GM21737 (cell line): ENCODE measurements around the gene CARMIL1.

Experiments
- ATAC-seq: cut with Tn5 transposase; IDR thresholded peaks from one replicate; pipeline ENCODE4 v1.9.1; 2021; ENCODE audit warnings: mild to moderate bottlenecking, moderate library complexity; ENCODE audit not compliant: unreplicated experiment

CARMIL1 gene

DNA sequence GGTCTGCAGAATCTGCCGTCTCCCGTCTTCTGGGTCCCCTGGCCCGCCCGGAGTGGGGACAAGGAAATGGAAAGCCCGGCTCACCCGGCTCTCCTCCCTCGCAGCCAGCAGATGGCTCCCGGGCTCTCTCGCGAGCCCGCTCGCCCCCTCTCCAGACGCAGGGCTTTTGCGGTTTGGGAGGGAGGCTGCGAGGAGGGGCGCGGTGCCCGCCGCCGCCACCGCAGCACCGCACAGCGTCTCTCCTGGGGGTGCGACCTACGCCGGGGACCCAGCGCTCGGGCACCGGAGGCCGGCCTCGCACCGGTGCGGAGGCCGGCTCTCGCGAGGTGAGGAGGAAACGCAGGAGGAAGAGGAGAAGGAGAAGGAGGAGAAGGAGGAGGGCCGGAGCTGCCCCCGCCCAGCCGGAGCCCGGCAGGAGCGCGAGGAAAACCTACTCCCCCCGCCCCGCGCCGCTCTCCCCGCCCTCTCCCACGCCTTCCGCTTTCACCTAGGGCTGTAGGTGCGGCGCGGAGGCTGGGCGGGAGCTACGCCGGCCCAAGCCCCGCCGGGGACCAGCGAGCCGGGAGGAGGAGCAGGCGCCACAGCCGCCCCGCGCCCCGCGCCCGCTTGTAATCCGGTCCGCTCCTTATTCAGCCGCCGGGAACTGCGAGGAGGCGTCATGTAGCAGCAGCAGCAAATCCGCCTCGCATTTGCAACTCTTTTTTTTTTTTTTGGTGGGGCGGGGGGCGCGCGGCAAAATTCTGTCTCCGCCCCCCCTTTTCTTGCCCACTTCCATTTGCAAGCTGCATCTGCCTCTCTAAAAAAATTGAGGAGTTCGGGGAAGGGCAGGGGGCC lies at the start of gene CARMIL1:
Gene CARMIL1, plus strand, starts transcription at position 461 of the 834 bp plus-strand sequence. CDS start 422 bp downstream, outside the sequence.
- peak; percentile 67 for ATAC-seq

DNA sequence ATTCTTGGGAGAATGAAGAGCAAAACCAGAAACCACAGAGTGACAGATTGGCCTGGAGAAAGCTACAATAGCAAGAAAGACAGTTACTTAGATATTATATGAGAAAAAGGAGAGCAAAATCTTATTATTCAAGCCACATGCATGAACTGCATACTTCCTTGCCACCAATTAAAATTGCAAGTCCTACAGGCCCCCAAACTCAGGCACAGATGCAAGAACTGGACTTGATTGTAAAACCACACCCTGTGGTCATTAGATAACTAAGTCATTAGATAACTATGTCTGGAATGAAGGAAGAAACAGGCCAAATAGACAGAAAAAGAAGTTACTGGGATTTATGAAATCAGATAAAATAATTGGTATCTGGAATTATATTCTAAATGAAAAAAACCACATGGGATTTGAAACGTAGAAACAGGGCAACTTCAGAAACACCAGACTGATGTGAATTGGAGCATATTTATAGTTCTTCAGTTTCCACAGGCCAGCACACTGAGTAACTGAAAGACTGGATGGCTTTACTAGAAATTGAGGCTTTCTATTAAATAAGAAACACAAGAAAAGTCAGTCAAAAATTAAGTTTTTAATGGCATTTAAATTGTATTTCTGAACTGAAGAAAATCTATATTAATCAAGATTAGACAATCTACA lies 49.4 kb upstream of the CARMIL1 start:
- ATAC-seq = no peak

DNA sequence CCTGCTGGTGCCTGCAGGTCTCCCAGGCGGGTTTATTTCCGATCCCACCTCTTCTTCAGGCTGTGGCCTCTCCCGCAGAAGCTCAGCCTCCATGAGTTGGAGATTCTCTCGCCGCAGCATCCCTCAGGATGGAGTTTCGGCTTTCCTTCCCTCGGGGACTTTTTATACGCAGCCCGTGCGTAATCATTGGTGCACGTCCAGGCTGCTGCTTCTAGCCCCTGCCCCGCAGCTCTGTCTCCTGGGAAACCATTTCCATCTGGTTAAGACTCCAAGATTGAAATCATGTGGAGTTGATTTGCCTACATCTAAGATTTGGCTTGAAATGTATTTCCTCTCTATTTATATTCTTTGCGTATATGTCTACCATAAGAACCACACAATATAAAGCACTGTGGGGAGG lies 46.7 kb upstream of the CARMIL1 start:
- no peak for ATAC-seq

DNA sequence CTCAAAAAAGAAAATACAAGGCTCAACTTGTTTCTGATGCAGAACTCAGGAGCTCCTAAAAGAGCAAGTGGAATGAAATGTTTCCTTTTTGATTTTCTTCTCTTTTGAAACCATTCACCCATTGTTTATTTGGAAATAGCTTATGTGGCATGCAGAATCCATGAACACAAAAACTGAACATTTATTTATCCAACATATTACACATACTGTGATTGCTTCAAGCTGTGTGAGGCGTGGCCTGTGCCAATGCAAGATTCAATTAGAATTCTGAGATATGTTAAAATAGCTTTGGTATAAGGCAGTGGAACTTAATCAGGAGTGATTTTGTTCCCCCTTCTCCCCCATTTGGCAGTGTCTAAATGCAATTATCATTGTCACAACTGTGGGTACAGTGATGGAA lies 45.9 kb upstream of the CARMIL1 start:
- ATAC-seq = no peak

DNA sequence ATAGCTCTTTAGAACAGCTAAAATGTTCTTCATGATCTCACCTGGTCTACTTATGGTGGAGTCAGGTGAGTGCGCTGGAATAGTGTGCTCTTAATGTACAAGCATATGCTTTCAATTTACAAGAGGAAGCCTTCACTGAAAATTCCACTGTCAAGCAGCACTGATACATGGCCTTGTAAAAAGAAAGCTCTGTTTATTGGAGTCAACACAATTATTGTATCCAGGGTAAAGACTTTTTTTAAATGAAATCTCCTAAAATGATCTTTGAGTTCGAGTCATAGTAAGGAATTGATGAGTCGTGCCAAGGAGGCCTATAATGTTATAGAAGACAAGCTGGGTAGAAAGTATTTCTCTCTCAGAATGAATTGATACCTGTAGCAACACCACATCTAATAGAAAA lies 41.6 kb upstream of the CARMIL1 start:
- no peak for ATAC-seq

DNA sequence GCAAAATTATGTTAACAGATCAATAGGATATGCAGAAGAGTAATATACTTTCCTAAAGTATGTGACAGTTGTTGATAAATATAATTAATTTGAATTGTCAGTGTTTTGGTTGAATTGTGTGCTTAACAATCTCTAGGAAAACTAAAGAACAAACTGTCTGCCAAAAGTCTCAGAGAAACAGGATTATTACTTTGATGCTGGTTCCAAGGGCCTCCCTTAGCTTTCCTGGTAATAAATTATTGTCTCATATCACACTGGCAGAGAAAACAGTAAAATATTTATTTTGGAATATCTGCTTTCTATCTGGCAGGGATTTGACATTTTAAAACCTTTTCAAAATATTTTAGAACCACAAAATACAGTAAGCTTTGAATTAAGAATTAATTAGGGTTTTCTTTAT lies 40.1 kb upstream of the CARMIL1 start:
- no peak for ATAC-seq

DNA sequence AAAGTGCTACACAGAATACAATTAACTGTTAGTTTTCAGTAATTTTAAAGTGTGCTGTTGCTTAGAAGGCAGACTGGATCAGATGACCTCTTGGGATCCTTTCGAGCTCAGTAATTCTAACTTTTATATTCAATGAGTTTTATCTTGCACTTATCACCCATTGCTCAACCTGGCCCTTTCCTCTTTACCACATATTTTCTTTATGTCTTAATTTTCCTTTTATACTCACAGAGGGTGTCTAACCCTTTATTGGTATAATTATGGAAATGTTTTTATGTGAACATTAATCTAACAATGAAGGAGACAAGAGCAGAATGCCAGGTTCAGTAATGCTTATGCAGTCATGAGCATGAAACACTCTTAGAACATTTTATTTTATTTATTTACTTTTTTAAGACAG lies 39.7 kb upstream of the CARMIL1 start:
- no peak for ATAC-seq

DNA sequence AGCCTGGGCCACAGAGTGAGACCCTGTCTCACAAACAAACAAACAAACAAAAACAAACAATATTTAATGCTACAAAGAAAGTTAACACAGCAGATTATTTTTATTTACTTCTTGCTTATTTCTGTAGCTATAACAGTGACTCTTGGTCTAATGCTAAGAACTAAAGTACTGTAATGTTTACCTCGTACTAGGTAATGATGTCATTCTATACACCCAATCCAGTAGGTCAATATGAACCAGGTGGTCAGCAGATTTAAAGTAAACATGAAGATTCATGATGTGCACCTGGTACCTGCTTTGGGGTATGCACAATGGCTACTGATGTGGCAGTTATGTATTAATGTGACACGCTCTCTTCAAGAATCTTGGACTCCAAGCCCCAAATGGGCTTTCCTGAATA lies 36.6 kb upstream of the CARMIL1 start:
- ATAC-seq = no peak

DNA sequence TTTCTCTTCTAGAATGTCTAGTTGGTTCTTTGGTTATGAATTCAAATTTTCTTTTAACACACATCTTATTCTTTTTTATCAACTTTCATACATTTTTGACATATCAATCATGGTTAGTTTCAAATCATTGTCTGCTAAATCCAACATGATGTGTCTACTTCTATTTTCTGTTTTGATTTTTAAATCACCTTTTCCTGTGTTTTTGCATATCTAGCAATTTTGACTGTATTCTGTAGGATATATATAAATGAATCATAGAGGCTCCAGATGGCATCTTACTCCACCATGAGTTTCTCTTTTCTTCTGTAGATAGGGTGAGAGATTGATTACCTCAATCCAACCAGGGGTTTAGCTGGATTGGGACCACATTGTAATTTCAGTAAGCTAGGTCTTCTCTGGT lies 34.3 kb upstream of the CARMIL1 start:
- ATAC-seq = no peak

DNA sequence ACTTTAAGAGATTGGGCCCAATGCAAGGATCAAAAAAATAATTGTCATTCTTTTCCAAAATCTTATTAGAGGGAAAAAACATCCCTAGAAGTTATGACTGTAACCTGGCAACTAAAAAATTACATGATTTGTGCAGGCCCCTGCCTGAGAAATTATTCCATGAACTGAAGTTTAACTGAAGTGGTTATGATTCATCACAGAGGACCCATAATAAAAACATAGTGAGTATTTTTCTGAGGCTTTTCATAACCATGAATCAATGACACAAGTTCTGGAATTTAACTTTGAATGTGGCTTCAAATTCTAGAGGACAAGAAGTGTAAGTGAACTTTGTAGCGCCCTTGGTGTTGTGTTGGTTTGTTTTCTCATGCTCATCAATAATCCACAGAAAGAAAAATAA lies 31.1 kb upstream of the CARMIL1 start:
- ATAC-seq = no peak

DNA sequence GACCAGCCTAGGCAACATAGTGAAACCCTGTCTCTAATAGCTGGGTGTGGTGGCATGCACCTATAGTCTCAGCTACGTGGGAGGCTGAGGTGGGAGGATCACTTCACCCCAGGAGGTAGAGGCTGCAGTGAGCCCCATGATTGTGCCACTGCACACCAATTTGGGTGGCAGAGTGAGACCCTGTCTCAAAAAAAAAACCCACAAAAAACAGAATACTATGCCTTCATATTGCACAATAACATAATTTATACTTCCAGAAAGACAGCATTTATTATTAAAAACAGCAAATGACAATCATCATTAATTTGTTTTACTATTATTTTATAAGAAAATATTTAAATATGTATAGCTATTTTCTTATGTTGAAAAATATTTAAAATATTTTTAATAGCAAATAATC lies 30.0 kb upstream of the CARMIL1 start:
- ATAC-seq = no peak

DNA sequence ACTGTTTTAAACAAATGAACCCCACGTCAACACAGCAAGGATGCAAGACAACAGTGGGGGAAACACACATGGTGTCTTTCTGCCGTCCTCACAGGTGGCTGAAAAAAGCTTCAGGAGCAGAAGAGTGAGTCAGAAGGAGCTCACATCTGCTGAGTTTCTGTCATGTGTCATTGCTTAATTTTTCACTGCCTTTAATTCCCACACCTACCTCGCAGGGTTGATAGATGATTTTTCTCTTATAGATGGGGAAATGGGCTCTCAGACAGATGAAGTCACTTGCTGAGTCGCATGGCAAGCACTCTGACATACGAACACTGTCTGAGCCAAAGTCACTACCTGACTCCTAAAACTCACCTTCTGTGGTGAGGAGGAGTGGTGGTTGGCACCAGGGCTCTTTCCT lies 28.3 kb upstream of the CARMIL1 start:
- ATAC-seq = peak; percentile 92

DNA sequence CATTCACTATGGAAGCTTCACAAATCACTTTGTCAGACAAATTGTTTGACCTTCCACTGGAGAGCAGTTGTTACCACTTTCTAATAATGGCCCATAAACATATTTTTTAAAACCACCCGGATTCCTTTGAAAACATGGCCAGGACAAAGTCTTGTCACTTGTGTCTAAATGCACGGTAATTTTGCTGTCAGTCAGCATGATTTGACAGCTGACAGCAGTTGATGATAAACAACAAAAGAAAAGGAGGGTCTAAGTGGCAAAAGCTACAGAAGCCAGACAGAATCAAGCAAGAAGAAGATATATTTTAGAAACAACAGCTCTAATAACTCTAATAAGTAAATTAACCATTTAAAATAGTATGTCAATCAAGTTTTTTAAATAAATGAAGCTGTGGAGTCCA lies 27.7 kb upstream of the CARMIL1 start:
- no peak for ATAC-seq

DNA sequence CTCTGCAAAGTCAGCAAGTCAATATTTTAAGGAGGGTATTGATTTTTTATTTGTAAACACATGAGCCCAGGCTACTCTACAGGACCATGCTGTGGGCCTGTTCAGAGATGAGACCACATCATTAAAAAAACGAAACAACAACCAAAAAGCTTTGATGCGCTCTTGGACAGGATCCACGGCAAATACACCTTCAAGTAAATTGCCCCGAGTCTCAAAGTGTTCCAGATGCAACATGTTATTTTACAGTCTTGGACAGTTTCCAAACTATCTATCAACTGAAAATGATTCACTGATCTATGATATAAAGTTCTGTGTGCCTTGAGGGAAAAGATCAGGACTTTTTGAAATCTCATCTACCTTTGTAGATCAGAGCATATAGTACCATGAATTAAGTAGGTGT lies 25.8 kb upstream of the CARMIL1 start:
- no peak for ATAC-seq

DNA sequence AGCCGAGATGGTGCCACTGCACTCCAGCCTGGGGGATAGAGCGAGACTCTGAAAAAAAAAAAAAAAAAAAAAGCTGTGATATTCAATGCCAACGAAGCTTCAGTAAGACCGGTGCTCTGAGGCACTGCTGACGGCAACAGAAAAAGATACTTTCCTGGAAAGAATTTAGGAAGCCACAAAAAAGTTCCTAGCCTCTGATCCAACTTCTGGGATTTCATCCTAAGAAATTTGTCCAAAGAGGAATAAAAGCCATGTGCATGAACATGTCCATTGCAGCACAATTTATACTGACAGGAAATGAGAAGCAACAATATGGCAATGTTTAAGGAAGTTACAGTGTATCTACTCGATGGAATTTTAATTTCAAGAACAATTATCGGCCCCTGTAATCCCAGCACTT lies 24.5 kb upstream of the CARMIL1 start:
- ATAC-seq = no peak

DNA sequence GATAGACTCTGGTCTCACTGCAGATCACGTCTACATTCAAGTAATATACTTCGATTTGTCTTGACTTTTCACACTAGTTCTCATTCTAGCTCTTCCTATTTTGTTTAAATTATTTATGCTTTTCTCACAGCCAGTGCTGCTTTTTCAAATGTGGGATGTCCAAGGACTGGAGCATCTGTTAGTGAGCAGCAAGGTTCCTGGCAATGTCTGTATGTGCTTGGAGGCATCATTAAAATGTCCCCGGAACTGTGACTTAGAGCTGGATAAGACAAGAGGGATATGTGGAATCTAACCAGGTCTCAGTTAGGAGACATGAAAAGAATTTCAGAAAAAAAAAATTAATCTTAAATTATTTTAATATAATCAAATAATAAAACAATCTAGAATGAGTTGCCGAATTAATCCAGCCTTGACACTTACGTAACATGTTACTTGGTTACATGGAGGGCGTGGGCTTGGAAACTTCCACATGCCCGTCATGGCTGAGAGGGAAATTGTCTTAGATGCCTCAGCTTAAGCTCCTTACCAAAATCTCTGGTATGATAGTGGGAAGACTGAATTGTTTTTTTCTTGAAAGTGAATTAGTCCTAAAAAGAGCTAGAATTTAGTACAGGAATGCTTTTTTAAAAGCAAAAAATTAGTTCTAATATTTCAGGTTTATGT lies 21.4 kb upstream of the CARMIL1 start:
- no peak for ATAC-seq

DNA sequence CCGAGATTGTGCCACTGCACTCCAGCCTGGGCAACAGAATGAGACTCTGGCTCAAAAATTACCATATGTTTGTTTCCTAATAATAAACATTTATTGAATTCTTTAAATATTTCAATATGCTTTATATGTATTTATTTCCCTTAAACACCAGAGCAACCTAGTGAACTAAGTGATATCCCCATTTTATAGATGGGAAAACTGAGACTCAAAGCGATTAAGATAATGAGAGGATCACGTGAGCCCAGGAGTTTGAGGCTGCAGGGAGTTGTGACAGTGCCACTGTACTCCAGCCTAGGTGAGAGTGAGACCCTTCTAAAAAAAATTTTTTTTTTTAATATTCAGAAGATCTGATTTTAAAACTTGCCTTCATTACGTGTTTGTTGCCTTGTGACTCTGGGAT lies 19.4 kb upstream of the CARMIL1 start:
- ATAC-seq = no peak

DNA sequence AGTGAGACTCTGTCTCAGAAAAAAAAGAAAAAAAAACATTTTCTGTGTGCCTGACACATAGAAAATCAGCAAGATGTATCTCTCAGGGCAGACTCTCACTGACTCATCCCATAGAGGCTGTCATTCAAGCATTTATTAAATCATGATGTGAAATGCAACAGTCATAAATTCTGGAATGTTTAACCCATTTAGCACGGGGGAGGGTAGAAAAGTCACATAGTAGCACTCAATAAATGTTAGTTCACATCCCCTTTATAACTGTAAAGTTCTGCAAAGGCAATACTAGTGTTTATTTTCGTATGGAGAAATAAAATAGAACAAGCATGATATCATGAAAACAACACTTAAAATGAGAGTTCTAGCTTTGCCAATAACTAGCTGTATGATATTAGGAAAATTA lies 15.5 kb upstream of the CARMIL1 start:
- ATAC-seq = no peak

DNA sequence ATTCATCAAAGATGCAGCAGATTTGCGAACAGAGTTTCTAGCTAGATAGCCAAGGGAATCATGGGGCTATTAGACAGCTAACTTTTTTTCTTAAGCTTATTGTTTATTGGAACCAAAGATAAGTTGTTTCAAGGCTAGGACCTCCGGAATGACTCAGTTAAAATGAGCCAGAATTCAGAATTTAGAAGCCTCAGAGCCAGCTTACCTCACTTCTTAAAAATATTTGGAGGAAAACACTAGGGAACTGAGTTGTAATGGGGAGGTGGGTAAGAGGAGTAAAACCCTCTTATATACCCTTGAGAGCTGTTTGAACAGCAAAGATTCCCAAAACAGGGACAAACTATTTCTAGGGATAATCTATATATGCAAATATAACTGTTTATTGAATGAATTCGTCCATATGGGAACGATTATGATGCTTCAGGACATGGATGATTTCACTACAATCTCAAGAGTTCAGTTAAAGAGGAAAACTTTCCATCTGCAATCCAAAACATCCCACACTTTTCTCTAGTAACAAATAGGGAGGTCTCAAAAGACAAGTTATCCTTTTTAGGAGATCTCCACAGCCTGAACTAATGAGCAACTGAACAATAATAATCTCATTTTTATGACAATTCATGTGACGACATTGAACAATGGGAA lies 12.6 kb upstream of the CARMIL1 start:
- ATAC-seq = no peak

DNA sequence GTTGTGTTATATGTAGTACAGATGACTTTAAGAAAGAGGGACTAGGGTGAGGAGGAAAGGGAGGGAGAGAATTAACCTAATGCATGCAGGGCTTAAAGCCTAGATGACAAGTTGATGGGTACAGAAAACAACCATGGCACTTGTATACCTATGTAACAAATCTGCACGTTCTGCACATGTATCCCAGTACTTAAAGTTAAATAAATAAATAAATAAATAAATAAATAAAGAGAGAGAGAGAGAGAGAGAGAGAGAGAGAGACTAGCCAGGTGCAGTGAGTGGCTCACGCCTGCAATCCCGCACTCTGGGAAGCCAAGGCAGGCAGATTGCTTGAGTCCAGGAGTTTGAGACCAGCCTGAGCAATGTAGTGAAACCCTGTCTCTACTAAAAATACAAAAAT lies 11.5 kb upstream of the CARMIL1 start:
- no peak for ATAC-seq

DNA sequence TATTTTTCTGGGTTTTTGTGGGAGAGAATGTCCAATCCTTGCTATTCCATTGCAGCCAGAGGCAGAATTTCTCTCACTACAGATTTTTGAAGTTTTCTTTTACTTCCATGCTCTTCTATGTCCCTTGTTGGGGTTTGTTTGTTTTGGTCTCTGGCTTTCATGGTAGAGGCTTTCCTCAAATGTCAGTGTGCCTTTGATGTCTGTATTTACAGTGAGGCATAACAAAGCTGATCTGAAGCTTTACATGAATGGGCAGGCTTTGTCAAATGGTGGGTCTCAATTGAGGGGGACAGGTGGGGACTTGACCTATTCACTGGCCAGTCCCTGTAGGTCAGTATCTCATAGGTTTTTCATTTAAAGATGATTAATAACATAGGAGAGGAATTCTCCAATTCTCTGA lies 8.6 kb upstream of the CARMIL1 start:
- ATAC-seq = no peak

DNA sequence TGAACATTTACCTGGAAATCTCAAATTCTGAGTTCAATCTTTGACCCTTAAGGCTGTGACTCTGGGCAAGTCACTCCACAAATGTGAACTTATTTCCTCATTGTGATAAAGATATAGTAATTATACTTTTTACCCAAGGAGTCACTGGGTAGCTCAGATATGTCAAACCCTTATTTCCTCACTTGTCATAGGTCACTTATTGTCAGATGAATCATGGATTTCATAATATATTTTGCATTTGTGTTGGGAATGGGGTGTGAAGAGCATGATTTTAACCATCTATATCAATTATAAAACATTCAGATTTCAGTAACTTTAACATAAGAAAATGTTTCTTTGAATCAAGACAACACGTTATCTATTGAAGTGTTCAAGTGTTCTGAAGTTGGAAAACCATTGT lies 3.7 kb upstream of the CARMIL1 start:
- no peak for ATAC-seq
